ENCODE data around the gene RPL36.

Gene RPL36

DNA sequence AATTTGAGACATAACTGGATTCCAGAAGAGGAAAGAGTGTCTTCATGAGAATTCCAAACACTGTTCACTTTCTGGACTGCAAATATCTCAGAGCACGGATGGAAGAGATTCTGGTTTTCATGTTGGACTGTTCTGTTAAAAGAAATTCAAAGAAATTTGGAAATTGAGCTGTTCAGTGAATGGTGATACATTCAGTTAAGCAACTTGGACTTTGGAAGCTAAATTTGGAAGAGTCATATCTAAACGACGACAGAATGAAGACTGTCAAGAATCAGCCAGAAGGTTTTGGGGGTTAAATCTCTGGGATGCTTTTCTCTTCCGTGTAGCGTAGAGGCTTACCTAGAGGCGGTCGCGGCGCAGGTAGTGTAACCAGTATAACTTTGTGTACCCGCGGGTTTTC lies 41.6 kb upstream of the RPL36 start:
- DNase-seq, result no peak
- no peaks in the 10 kb centered on the region for H3K9me2 ChIP-seq (replicated peaks; ENCODE audit: insufficient read depth, low read length)
- no peaks in the 10 kb centered on the region for H3F3A ChIP-seq (ENCODE audit: insufficient read depth, low read length)
- H3K9me3 ChIP-seq (replicated peaks; ENCODE audit: insufficient read depth, low read length), result no peaks in the 10 kb centered on the region
- H3K79me2 ChIP-seq (ENCODE audit: low read length), result peaks cover 79% of the 10 kb centered on the region
- TF ChIP-seq EZH2phosphoT487 (IDR thresholded peaks at IDR 0.05; ENCODE audit: low read length), result no peak
- H2AFZ ChIP-seq (ENCODE audit: low read length), result no peak overlapping the region
- no peaks in the 10 kb centered on the region for H3K27me3 ChIP-seq (replicated peaks; ENCODE audit: insufficient read depth, low read length)
- peaks cover 57% of the 10 kb centered on the region for H3K36me3 ChIP-seq (replicated peaks; ENCODE audit: insufficient read depth, low read length)
- no peak overlapping the region for H3K4me3 ChIP-seq (ENCODE audit: low read length)
- H3K27ac ChIP-seq (ENCODE audit: low read length), result no peak overlapping the region
- no peak overlapping the region for H3K9ac ChIP-seq (ENCODE audit: low read length)
- no peaks in the 10 kb centered on the region for H3K4me1 ChIP-seq (ENCODE audit: low read length)
- peaks cover 30% of the 10 kb centered on the region for H4K20me1 ChIP-seq (ENCODE audit: insufficient read depth, low read length)
- no peak overlapping the region for H3K4me2 ChIP-seq (ENCODE audit: low read depth, low read length)

DNA sequence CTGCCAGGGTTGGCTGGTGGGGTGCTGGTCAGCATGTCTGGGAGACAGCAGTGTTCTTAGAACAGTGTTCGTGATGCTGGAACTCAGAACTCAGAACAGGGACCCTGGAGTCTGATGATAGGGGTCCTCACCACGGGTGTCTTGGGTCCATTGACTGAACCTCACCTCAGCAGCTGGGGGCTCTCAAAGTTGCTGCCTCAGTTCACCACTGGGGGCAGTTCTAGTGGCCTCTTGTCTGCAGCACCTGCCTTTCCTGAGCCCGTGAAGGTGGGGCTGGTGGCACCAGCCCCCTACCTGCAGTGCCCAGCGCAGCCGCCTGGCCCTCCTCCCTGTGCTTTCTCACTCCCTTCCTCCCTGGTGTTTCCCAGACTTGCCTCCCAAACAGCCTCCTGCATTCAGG lies 38.7 kb upstream of the RPL36 start:
- Histone ChIP-seq H3K9ac (ENCODE audit: low read length) (no peak overlapping the region), H3K27ac (ENCODE audit: low read length) (no peak overlapping the region), H3K36me3 (replicated peaks; ENCODE audit: insufficient read depth, low read length) (peaks cover 67% of the 10 kb centered on the region), H3K4me1 (ENCODE audit: low read length) (no peaks in the 10 kb centered on the region), H3F3A (ENCODE audit: insufficient read depth, low read length) (no peaks in the 10 kb centered on the region), H3K9me3 (replicated peaks; ENCODE audit: insufficient read depth, low read length) (no peaks in the 10 kb centered on the region), H4K20me1 (ENCODE audit: insufficient read depth, low read length) (peaks cover 15% of the 10 kb centered on the region), H3K79me2 (ENCODE audit: low read length) (peaks cover 67% of the 10 kb centered on the region), H3K27me3 (replicated peaks; ENCODE audit: insufficient read depth, low read length) (no peaks in the 10 kb centered on the region), H2AFZ (ENCODE audit: low read length) (no peak overlapping the region), H3K4me2 (ENCODE audit: low read depth, low read length) (no peak overlapping the region), H3K9me2 (replicated peaks; ENCODE audit: insufficient read depth, low read length) (no peaks in the 10 kb centered on the region), H3K4me3 (ENCODE audit: low read length) (no peak overlapping the region)
- TF ChIP-seq, protein P1, sequence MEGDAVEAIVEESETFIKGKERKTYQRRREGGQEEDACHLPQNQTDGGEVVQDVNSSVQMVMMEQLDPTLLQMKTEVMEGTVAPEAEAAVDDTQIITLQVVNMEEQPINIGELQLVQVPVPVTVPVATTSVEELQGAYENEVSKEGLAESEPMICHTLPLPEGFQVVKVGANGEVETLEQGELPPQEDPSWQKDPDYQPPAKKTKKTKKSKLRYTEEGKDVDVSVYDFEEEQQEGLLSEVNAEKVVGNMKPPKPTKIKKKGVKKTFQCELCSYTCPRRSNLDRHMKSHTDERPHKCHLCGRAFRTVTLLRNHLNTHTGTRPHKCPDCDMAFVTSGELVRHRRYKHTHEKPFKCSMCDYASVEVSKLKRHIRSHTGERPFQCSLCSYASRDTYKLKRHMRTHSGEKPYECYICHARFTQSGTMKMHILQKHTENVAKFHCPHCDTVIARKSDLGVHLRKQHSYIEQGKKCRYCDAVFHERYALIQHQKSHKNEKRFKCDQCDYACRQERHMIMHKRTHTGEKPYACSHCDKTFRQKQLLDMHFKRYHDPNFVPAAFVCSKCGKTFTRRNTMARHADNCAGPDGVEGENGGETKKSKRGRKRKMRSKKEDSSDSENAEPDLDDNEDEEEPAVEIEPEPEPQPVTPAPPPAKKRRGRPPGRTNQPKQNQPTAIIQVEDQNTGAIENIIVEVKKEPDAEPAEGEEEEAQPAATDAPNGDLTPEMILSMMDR (IDR thresholded peaks at IDR 0.05; ENCODE audit: low read length), result no peak
- TF ChIP-seq EZH2phosphoT487 (IDR thresholded peaks at IDR 0.05; ENCODE audit: low read length), result no peak
- TF ChIP-seq EZH2 (optimal IDR thresholded peaks at IDR 0.05; ENCODE audit: low read depth, low read length), result no peak
- no peak for DNase-seq

DNA sequence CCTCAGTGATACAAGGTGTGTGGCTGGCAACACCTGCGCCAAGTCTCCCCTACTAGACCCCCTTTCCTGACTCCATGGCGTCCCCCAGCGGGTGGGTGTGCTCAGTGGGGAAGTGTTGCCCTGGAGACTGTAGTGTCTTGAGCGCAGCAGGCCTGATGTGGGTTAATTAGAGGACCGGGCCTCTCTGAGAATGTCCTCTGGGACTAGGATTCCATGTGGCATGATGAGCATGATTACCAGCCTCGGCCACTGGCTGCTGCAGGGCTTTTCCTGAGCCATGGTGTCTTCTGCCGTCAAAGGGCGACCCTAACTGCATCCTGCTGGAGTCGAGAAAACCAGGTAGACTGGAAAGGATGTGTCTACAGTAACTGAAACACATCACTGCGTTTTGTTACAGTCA lies 37.8 kb upstream of the RPL36 start:
- H2AFZ ChIP-seq (ENCODE audit: low read length), result no peak overlapping the region
- no peak overlapping the region for H3K4me3 ChIP-seq (ENCODE audit: low read length)
- peaks cover 62% of the 10 kb centered on the region for H3K79me2 ChIP-seq (ENCODE audit: low read length)
- H3F3A ChIP-seq (ENCODE audit: insufficient read depth, low read length), result no peaks in the 10 kb centered on the region
- H3K9ac ChIP-seq (ENCODE audit: low read length), result no peak overlapping the region
- H3K9me2 ChIP-seq (replicated peaks; ENCODE audit: insufficient read depth, low read length), result no peaks in the 10 kb centered on the region
- no peaks in the 10 kb centered on the region for H3K9me3 ChIP-seq (replicated peaks; ENCODE audit: insufficient read depth, low read length)
- no peak for DNase-seq
- no peak overlapping the region for H3K27ac ChIP-seq (ENCODE audit: low read length)
- no peak overlapping the region for H3K4me2 ChIP-seq (ENCODE audit: low read depth, low read length)
- peaks cover 62% of the 10 kb centered on the region for H3K36me3 ChIP-seq (replicated peaks; ENCODE audit: insufficient read depth, low read length)
- TF ChIP-seq EZH2phosphoT487 (IDR thresholded peaks at IDR 0.05; ENCODE audit: low read length) (no peak), EZH2 (optimal IDR thresholded peaks at IDR 0.05; ENCODE audit: low read depth, low read length) (no peak)
- TF ChIP-seq, protein P1 (IDR thresholded peaks at IDR 0.05; ENCODE audit: low read length), result no peak
- H3K27me3 ChIP-seq (replicated peaks; ENCODE audit: insufficient read depth, low read length), result no peaks in the 10 kb centered on the region
- H4K20me1 ChIP-seq (ENCODE audit: insufficient read depth, low read length), result peaks cover 9% of the 10 kb centered on the region; the same call in 1 of the 2 replicates
- no peaks in the 10 kb centered on the region for H3K4me1 ChIP-seq (ENCODE audit: low read length)

DNA sequence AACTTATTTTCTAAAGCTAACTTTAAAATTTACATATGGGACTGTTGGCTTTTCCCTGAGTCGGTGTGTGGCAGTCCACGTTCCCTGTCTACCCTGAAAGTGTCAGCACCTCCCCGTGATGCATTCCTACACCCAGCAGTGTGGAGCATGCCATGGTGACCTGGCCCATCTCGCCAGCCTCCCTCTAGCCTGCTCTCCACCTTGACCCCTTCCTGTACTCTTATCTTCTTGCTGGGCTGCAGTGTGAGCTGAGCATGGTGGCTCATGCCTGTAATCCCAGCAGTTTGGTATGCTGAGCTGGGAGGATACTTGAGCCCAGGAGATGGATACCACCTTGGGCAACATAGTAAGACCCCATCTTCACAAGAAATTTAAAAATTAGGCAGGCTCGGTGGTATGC lies 35.2 kb upstream of the RPL36 start:
- TF ChIP-seq EZH2phosphoT487 (IDR thresholded peaks at IDR 0.05; ENCODE audit: low read length) (no peak), EZH2 (optimal IDR thresholded peaks at IDR 0.05; ENCODE audit: low read depth, low read length) (no peak)
- TF ChIP-seq, protein P1 (IDR thresholded peaks at IDR 0.05; ENCODE audit: low read length), result no peak
- Histone ChIP-seq H3K4me1 (ENCODE audit: low read length) (no peaks in the 10 kb centered on the region), H3K9ac (ENCODE audit: low read length) (no peak overlapping the region), H3K79me2 (ENCODE audit: low read length) (peaks cover 53% of the 10 kb centered on the region), H3F3A (ENCODE audit: insufficient read depth, low read length) (no peaks in the 10 kb centered on the region), H3K27me3 (replicated peaks; ENCODE audit: insufficient read depth, low read length) (no peaks in the 10 kb centered on the region), H2AFZ (ENCODE audit: low read length) (no peak overlapping the region), H4K20me1 (ENCODE audit: insufficient read depth, low read length) (no peaks in the 10 kb centered on the region), H3K9me3 (replicated peaks; ENCODE audit: insufficient read depth, low read length) (no peaks in the 10 kb centered on the region), H3K27ac (ENCODE audit: low read length) (no peak overlapping the region), H3K4me3 (ENCODE audit: low read length) (no peak overlapping the region), H3K36me3 (replicated peaks; ENCODE audit: insufficient read depth, low read length) (peaks cover 47% of the 10 kb centered on the region), H3K9me2 (replicated peaks; ENCODE audit: insufficient read depth, low read length) (no peaks in the 10 kb centered on the region), H3K4me2 (ENCODE audit: low read depth, low read length) (no peak overlapping the region)
- DNase-seq, result no peak
